ENCODE results near the gene F10. TPM values are rescaled to one million over a fixed set of nuclear protein-coding genes. Genes with fewer than 3 reads are reported as not detected.

F10 gene
- polyA plus RNA-seq, 1 of the 3 experiments (the other 2 are of a cell fraction) = 12.5 TPM

DNA sequence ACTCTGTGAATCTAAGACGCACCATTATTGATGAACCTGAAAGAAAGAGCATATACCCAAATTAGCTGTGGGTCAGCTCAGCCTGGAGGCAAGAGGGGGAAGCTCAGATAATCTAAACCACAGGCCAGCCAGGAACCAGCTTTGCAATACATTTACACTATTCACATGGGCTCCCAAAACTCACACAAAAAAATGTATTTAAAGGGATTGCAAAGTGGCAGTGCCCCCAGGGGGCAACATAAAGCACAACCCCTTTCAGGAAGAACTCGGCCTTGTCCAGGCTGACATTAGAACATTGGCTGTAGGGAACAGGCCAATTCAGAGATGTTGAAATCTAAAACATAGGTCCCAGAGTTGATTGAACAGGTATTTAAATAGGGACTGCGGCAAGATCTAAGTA, 32.6 kb downstream of the F10 start:
- DNase-seq = no peak

More for the DNA sequence above, 32.6 kb downstream of the F10 start:
- no peaks in the 10 kb centered on the region for H3K9me2 ChIP-seq
- no peak overlapping the region for H3K9ac ChIP-seq
- no peaks in the 10 kb centered on the region for H3K79me2 ChIP-seq (ENCODE audit: insufficient read depth)
- no peak overlapping the region for H2AFZ ChIP-seq (ENCODE audit: low read depth)
- TF ChIP-seq, protein P1, sequence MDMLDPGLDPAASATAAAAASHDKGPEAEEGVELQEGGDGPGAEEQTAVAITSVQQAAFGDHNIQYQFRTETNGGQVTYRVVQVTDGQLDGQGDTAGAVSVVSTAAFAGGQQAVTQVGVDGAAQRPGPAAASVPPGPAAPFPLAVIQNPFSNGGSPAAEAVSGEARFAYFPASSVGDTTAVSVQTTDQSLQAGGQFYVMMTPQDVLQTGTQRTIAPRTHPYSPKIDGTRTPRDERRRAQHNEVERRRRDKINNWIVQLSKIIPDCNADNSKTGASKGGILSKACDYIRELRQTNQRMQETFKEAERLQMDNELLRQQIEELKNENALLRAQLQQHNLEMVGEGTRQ (IDR thresholded peaks at IDR 0.05; ENCODE audit: borderline replicate concordance, low read depth, low read length) = no peak
- TF ChIP-seq RAD21 (IDR thresholded peaks at IDR 0.05; ENCODE audit: low read length) = no peak
- TF ChIP-seq ELF1 (IDR thresholded peaks at IDR 0.05) = no peak
- TF ChIP-seq MXI1 (IDR thresholded peaks at IDR 0.05; ENCODE audit: low read depth, low read length) = no peak
- TF ChIP-seq USF1 (IDR thresholded peaks at IDR 0.05; ENCODE audit: borderline replicate concordance, low read depth) = no peak
- no peak for TF ChIP-seq TCF12 (IDR thresholded peaks at IDR 0.05)
- TF ChIP-seq POLR2AphosphoS5 (IDR thresholded peaks at IDR 0.05; ENCODE audit: low read depth, low read length) = no peak
- TF ChIP-seq CHD2 (IDR thresholded peaks at IDR 0.05; ENCODE audit: low read length, partially characterized antibody) = no peak
- TF ChIP-seq, protein P2, sequence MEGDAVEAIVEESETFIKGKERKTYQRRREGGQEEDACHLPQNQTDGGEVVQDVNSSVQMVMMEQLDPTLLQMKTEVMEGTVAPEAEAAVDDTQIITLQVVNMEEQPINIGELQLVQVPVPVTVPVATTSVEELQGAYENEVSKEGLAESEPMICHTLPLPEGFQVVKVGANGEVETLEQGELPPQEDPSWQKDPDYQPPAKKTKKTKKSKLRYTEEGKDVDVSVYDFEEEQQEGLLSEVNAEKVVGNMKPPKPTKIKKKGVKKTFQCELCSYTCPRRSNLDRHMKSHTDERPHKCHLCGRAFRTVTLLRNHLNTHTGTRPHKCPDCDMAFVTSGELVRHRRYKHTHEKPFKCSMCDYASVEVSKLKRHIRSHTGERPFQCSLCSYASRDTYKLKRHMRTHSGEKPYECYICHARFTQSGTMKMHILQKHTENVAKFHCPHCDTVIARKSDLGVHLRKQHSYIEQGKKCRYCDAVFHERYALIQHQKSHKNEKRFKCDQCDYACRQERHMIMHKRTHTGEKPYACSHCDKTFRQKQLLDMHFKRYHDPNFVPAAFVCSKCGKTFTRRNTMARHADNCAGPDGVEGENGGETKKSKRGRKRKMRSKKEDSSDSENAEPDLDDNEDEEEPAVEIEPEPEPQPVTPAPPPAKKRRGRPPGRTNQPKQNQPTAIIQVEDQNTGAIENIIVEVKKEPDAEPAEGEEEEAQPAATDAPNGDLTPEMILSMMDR (IDR thresholded peaks at IDR 0.05) = no peak; the same call in 1 of the 2 replicates
- no peak for TF ChIP-seq GABPA (IDR thresholded peaks at IDR 0.05; ENCODE audit: low read depth)
- no peak for TF ChIP-seq IRF3 (IDR thresholded peaks at IDR 0.05; ENCODE audit: low read depth, low read length)
- TF ChIP-seq YY1 (IDR thresholded peaks at IDR 0.05; ENCODE audit: low read depth) = no peak
- no peaks in the 10 kb centered on the region for H3K9me3 ChIP-seq
- no peak overlapping the region for H3K4me2 ChIP-seq
- H3K4me3 ChIP-seq (ENCODE audit: low read depth in 2 of 2, low read length in 1 of 2) = no peak overlapping the region
- no peaks in the 10 kb centered on the region for H3K36me3 ChIP-seq (replicated peaks in 1 of 2; ENCODE audit: control insufficient read depth in 1 of 2, insufficient read depth in 2 of 2, low read length in 1 of 2)
- H3K4me1 ChIP-seq (ENCODE audit: control insufficient read depth in 1 of 2, insufficient read depth in 2 of 2, low read depth in 1 of 2, low read length in 1 of 2) = peaks cover 5 to 13% of the 10 kb centered on the region in 2 experiments; a peak in 1 of 4 replicates
- no peaks in the 10 kb centered on the region for H3K27me3 ChIP-seq (ENCODE audit: insufficient read depth)
- ChIA-PET POLR2A (no interaction called here), CTCF (interaction anchor here (0.6 to 1.0 kb wide), 4 partner anchors 187 to 250 kb away, joined by 3 to 5 read pairs (median 3); no protein-coding TSS in a partner anchor)
- H4K20me1 ChIP-seq (ENCODE audit: insufficient read depth) = no peaks in the 10 kb centered on the region
- H3K27ac ChIP-seq (ENCODE audit: low read depth in 2 of 2, low read length in 1 of 2) = no peak overlapping the region
- 90% methylated on average over 3 of the region's 3 CpGs for WGBS (ENCODE audit: low lambda C conversion rate)
- peaks cover 13% of the 10 kb centered on the region for H3F3A ChIP-seq (replicated peaks; ENCODE audit: insufficient read depth)
